ENCODE data around the gene ZDHHC16.
A peak's percentile ranks its signal among the peaks of the same experiment; 100 is the strongest.
"Not testable (repeated sequence)": the region's sequence is repeated elsewhere in the genome, so short reads cannot be mapped to it uniquely, and the experiment has no call there.

ZDHHC16 gene

DNA sequence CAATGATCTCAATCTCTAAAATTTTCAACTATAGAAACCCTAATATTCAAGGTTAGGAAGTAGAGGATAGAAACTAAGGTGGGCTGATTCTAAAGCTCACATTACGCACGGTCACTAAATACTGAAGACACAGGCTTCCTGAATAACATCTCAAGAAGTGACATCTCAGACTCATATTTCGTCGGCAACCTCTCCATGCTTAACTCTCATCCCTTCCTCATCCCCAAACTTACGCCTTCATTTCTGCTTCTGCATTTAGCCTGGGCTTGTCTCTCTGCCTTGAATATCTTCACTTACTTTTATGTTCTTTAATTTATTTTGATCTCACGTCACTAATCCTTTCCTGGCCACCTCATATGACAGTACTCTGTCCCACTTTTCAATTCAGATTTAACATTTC, 10.8 kb upstream of the ZDHHC16 start:
- no peak for DNase-seq

DNA sequence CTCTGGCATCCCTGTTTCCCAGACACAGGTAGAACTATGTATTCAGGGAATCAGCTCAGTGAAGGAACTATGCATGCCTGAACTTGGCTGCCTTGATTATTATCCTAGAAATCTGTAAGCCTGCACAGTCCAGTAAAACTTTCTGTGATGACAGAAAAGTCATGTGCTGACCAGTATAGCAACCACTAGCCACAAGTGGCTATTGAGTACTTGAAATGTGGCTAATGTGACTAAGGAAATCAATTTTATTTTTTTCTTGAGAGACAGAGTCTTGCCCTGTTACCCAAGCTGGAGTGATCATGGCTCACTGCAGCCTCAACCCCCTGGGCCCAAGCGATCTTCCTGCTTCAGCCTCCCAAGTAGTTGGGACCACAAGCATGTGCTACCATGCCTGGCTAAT, 3.7 kb upstream of the ZDHHC16 start:
- DNase-seq, result no peak

DNA sequence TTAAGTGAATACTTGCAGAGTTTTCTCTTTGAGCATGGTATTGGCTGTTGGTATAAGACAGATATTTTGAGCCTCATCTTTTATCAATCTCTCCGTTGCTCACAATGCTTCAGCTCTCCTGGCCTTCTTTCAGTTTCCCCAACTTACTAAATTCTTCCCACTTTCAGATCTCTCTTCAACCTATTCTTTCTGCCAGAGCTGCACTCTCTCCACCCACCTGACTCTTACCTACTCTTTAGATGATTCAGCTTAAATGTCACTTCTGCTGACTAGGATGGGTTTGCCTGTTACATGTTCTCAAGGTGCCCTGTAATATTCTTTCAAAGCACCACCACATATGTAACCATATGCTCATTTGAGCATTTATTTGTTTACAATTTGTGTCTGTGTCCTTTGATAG, 1.8 kb upstream of the ZDHHC16 start:
- DNase-seq, result peak; percentile 49

DNA sequence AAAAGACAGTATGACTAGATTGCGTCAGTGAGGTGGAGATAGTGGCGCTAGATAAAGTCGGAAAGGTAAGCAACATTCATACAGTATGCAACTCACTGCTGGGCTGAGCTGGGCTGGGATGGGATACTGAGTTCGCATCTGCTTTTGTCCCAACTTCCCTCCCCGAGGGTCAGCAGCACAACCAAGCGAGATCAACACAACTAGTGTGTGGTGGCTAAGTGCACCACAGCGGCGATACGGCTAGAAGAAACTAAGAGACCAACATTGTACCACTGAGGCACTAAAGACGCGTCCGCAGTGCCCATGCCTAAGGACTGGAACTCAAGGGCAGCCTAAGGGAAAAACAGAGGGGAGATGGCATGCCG, 636 bp upstream of the ZDHHC16 start:
- no peak for DNase-seq

DNA sequence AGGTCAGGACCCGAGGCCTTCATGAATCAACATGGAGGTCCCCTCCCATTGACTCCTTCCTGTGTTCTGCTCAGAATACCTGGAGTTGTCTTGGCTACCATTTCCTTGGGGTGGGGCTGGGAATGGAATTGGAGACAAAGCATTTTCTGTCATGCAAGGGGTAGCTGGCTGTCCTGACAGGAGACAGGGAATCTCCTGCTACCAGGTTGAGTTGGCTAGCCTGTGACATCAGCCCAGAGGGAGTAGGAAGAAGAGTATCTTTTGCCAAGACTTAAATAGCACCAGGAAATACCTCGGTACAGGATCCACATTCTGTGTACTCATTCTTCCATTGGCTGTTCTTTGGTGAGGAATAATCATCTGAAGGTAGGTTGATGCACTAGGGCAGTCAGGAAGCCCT, 4.9 kb downstream of the ZDHHC16 start:
- no peak for DNase-seq

DNA sequence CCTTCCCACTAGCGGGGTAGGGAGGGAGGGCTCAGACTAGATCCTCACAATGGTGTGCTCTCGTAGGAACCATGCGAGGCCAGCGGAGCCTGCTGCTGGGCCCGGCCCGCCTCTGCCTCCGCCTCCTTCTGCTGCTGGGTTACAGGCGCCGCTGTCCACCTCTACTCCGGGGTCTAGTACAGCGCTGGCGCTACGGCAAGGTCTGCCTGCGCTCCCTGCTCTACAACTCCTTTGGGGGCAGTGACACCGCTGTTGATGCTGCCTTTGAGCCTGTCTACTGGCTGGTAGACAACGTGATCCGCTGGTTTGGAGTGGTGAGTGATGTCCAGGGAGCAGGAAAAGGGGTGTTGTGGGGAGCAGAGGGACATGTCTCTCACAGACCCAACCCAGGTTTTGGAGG, 5.6 kb downstream of the ZDHHC16 start:
- DNase-seq, result no peak

DNA sequence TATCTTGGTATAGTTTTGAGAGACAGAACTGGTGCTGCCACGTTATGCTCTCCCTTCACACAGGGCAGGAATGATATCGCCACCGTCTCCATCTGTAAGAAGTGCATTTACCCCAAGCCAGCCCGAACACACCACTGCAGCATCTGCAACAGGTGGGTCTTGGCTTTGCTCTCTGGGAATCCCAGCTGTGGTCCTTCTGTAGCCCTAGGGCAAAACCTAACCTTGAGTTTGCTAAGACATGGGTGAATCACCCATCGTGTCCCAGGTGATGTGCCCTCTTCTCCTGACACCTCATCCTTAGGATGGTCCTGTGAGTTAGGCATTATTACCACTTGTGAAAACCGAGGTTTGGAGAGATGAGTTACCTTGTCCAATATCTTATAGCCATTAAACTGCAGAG, 6.4 kb downstream of the ZDHHC16 start:
- no peak for DNase-seq

DNA sequence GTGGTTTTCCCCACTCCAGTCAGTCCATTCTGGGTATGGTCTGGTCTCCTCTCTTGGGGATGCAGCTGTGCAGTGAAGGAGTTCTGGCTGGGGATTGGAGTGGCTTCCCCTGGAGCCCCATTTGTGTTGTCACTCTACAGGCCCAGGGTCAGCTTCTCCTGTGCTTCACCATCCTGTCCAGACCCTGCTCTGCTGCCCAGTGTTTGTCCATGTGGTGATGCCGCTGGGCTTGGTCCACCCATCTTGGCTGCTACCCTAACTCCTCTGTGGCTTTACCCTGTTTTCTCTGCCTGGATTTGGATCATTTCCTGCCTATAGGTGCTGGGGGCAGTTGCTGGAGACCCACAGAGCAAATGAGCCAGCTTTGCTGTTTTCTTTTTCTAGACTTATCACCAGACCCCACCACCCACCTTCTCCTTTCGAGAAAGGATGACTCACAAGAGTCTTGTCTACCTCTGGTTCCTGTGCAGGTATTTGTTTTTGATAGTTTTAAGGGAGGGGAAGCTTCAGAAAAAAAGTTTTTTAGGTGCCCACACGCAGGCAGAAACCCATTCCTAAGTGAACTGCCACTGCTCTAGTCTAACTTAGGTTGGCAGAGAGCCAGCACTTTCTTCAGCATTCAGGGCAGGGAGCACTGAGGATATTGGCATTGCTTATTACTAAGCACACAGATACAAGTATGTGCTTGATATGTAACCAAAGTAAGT, 8.5 kb downstream of the ZDHHC16 start:
- no peak for DNase-seq

DNA sequence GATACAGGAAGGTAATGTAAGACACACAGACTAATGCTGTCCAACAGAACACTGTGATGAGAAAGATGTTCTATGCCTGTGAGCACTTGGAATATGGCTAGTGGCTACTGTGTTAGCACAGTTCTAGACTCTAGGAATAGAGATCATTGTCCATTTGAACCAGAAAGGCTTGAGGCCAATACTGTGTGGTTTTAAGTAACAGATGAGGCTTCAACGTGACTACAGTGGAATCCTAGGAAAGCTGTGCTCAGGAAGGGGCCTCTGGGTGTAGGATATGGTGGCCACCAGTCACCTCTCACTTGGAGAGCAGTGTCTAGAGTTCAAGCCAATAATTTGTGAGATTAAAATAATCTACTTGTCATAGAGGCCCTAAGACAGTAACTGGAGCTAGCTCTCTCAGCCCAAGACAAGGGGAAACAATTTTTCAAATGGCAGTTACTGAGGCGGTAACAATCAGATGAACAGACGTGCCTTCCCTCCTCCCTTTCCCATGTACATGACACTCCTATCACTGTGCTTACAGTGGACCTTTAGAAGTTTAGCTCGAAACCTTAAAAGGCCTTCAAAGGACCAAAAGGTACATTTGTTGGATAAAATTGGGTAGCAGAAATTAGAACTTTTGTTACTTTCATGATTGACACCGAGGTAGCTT, 10.2 kb downstream of the ZDHHC16 start:
- DNase-seq, result no peak

DNA sequence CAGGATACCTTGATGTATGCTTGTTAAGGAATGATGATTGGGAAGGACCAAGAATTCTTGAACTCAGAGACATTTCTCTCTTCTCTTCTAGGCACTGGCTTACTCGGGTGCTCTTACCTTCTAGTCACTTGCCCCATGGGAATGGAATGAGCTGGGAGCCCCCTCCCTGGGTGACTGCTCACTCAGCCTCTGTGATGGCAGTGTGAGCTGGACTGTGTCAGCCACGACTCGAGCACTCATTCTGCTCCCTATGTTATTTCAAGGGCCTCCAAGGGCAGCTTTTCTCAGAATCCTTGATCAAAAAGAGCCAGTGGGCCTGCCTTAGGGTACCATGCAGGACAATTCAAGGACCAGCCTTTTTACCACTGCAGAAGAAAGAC, 10.7 kb downstream of the ZDHHC16 start:
- DNase-seq, result no peak

DNA sequence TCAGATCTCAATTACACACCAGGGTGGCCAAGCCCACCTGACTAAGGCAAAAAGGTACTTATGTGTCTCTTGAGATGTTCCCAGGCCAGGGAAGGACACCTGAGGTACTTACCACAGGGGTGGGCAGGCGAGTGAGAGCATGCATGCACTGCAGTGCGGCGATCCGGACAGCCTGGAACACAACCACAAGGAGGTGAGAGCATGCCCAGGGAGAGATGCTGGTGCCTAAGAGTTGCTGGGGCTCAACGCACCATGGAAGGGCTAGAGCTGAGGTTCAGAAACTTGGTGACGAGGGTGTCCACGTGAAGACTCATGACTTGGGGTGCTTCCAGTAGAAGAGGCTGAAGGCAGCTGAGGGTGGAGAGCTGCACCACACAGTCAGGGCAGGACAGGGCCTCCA, 13.1 kb downstream of the ZDHHC16 start:
- DNase-seq, result no peak

DNA sequence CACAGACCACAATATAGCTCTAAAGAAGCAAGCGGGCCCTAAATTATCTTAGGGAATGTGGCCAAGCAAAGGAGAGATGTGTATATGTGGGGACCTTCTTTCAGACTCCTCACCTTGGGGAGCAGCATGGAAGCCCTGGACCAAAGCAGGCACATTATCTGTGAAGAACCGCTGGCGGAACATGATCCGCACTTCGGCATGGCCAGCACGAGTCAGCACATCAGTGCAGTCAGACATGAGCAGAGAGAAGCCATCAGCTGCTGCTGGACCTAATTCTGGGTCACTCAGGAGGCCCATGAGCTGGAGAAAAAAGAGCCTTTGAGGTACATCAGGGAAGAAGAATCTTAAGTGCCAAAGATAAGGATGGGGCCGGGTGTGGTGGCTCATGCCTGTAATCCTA, 14.0 kb downstream of the ZDHHC16 start:
- no peak for DNase-seq

DNA sequence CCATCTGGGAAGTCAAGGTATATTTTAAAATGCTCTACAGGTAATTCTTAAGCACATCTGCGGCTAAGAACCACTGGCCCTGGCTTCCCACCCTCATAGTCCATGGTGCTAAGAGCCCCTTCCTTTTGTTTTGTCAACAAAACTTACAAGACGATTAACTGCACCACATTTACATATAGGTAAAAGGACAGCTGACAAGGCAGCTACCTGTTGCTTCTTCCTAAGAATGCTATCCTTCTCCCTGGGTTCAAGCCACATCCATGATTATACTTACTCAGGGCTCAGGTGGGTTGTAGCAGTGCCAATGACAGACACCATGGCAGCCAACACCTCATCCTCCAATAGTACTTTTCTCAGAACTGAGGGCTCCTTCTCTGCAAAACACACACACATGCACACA, 16.3 kb downstream of the ZDHHC16 start:
- DNase-seq, result no peak

DNA sequence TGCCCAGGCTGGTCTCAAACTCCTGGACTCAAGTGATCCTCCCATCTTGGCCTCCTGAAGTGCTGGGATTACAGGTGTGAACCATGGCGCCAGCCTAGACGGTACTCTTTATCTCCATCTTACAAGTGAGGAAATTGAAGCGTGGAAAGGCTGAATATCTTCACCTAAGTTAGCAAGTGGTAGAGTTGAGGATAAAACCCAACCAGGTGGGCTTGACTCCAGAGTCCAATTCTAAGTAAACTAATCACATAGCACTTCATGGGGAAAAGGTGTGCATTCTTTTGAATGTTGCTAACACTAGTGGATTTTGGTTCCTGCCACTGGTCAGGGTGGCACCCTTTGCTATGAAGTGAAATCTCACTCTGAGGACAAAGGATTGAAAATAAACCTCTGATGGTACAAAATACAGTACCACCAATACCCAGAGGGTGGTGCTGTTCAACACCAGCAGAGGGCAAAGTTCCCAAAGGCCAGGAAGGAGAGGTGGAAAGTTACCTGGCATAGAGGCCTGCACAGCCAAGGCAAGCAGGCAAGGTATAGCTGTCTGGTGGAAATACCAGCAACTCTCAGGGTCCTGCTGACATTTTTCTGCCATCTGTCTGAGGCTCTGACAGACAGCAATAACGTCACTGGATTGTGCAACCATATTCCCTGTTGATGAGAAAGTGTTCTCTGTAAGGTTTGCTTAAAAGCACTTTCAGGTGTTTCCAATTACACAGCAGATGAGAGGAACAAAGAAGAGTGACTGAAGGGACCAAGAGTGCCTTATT, 17.6 kb downstream of the ZDHHC16 start:
- peak; percentile 48 for DNase-seq

DNA sequence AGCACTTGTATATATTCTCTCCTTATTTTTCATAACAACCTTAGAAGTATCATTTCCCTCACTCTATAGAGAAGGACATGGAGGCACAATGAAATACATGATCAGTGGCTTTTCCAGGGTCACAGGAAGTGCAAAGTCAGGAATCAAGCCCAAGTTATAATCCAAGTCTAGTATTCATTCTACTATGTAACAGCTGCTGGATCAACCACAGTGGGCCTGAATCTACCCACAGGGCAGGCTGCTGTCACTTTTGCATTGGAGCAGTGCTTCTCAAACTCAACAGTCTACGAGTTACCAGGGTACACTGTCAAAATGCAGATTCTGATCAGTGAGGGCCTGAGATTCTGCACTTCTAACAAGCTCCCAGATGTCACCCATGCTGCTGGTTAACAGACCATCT, 18.3 kb downstream of the ZDHHC16 start:
- no peak for DNase-seq

DNA sequence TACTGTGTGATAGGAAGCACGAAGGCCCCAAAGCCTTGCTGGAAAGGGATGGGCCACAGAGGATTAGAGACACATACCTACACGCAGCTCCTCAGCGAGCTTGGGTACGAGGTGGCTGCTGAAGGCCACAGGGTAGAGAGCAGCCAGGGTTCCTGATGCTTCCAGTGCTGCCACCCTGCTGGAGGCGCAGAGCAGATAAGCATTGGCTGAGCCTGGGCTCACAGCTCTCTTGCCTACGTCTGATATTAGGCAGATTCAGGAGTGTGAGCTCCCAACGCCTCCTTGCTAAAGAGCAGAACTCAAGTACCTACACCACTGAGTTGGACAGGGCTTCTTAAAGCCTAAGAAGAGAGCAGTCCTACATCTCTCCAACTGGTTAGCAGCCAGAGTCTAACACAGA, 20.0 kb downstream of the ZDHHC16 start:
- no peak for DNase-seq

DNA sequence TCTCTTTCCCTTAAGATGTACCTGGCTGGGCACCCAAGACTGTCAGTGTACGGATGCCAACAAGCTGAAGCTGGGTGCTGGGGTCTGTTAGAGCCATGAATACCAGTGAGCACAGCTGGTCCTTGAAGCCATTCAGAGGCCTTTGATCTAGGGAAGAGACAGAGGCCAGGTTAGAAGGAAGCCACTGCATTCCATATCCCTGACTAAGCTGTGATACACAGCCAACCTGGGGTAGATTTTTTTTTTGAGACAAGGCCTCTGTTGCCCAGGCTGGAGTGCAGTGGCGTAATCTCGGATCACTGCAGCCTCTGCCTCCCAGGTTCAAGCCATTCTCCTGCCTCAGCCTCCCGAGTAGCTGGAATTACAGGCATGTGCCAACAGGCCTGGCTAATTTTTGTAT, 20.8 kb downstream of the ZDHHC16 start:
- DNase-seq, result no peak

DNA sequence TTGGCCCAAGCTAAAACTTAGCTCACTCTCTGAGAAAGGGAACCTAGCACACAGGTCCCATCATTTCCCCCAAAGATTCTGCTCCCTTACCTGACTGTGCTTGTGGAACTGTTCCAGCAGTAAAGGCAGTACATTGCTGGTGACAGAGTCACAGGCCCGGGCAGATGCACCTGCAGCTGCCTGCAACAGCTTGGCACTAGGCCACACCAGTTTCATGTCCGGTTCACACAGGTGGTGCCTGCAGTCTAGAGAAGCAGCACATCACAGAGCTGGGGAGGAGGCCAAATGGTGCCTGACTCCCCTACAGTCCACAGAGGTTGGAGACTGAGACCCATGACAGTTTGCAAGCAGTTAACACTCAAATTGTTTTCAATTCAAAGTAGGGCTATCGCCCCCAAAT, 22.2 kb downstream of the ZDHHC16 start:
- DNase-seq, result no peak

DNA sequence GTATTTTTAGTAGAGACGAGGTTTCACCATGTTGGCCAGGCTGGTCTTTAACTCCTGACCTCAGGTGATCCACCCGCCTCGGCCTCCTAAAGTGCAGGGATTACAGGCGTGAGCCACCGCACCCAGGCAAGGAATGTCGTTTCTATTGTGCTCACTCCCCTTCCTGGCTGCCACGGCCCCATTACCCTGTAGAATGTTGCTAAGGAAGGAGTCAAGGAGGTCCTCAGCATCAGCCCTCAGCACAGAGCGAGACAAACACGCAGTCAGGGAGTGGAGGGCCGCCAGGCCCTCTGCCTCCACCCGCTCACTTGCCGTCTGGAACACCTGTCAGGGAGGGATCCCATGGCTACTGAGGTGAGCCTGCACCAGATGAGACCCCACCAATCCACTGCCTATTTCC, 22.8 kb downstream of the ZDHHC16 start:
- not testable (repeated sequence) for DNase-seq

DNA sequence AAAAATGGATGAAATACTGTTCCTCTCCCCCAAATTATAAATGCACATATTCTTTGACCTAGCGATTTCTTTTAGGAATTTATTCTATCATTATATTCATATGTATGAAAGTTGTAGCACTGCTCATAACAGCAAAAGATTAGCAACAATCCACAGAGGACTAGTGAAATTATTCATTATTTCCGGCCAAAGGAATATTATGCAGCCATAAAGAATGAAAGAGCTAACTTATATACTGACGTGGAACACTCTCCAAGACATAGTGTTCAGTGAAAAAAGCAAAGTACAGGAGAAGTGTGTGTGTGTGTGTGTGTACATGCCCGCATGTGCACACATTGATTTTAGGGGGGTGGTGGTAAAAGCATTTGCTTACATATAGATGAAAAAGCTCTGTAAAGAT, 28.9 kb downstream of the ZDHHC16 start:
- DNase-seq, result no peak

DNA sequence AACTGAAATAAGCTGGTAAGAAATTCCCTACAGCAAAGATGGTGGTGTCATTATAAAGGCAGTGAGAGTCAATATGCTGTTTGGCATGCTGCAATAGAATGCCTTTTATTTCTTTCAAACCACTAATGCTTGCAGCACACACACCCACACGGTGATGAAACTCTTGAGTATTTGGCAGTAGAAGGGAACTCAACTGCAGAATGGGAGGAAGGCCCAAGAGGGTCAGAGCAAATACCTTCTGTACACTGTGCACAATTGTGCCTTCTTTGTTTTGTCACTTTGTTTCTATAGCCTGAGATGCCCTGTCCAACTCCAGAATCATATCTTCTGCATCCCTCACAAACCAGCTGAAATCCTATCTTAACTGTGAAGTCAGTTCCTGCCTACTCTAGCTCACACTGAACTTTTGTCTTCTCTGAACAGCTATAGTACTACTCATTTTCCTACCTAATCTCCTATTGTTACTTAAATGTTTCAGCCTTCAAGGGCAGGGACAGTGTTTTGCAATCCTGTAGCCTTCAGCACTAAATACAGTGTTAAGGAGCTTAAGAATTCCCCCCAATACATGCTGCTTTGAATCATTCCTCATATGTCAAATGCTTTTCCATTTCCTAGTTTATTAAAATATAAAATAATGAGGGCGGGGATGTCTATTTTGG, 30.1 kb downstream of the ZDHHC16 start:
- no peak for DNase-seq

DNA sequence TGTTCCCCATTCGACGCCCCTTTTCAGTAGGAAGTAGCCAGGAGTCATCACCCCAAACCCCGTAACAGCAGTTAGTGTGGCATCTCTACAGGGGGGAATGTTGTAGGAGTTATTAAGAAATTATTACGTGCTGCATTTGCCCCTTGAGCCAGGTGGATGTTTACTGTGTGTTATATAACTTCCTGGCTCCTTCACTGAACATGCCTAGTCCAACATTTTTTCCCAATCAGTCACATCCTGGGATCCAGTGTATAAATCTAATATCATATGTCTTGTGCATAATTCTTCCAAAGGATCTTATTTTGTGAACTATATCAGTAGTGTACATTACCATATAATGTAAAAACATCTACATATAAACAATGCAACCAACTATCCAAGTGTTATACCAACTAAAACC, 33.4 kb downstream of the ZDHHC16 start:
- DNase-seq, result not testable (repeated sequence)

DNA sequence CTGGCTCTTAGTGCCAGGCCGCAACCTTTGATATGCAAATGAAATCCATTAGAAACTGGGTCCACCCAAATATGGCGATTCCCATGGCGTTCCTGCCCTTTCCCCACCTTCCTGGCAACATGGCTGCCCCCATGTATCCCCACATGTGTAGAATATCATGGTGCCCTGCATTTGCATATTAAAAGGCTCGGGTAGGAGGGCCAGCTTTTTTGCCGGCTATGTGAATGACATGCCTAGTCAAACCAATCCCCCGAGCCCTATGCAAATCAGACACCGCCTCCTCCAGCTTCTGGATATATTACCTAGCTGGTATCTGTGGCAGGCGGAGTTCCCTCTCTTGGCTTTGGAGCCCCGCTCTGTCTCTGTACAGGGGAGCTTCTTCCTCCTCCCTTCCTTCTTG, 34.0 kb downstream of the ZDHHC16 start:
- no peak for DNase-seq

DNA sequence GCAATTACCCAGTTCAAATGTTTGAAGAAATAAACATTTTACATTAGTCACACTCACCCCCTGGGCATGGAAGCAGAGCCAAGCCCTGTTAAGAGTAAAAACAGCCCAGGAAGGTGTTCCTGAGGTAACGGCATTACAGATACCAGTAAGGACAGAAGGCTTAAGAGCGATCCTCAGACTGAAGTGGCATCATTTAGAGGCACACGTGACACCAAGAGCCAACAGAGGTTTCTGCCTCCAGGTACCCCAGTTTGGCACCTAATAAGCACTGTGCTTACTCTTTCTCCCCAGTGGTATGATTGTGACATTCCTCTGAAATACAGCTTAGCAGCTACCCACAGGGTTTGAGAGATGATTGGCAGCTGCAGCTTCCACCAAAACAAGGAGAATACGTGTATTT, 35.1 kb downstream of the ZDHHC16 start:
- no peak for DNase-seq
